Mesodermal cell (in vitro differentiated cells): Measurements from ENCODE around the gene ANO6.

Experiments used
- H3K27ac ChIP-seq: 2 replicates; pipeline ENCODE4 v1.7.0; 2013; ENCODE audit warnings: mild to moderate bottlenecking, low read depth, low read length, moderate library complexity; ENCODE audit not compliant: severe bottlenecking
- H3K36me3 ChIP-seq: 2 replicates; pipeline ENCODE4 v1.7.1; 2013; ENCODE audit warnings: mild to moderate bottlenecking, low read length, moderate library complexity; ENCODE audit not compliant: control insufficient read depth, insufficient read depth
- H3K4me1 ChIP-seq: one replicate; pipeline ENCODE4 v1.7.1; 2013; ENCODE audit warnings: mild to moderate bottlenecking, low read length; ENCODE audit not compliant: insufficient read depth, control insufficient read depth, poor library complexity, severe bottlenecking
- H3K4me3 ChIP-seq: 2 replicates; pipeline ENCODE4 v1.7.0; 2013; ENCODE audit warnings: low read length, control low read depth, mild to moderate bottlenecking; ENCODE audit not compliant: insufficient read depth, poor library complexity, severe bottlenecking; ENCODE audit errors: extremely low read depth
- H3K9me3 ChIP-seq: 2 replicates; pipeline ENCODE4 v1.7.1; 2013; ENCODE audit warnings: mild to moderate bottlenecking, low read length, moderate library complexity; ENCODE audit not compliant: control insufficient read depth
- WGBS, 2 experiments: methylation state at CpG; one replicate each; pipeline ENCODE4 v1.1.5; 2013; ENCODE audit warnings: missing lambda C conversion rate in 2 of 2; ENCODE audit not compliant: insufficient coverage in 2 of 2; 5-methylcytosine and 5-hydroxymethylcytosine counted together

The ANO6 gene

GRCh38 chr12:45279931-45280830 lies 64.3 kb downstream of the ANO6 start:
- no peak overlapping the region for H3K27ac ChIP-seq
- no peak overlapping the region for H3K4me3 ChIP-seq
- 91 to 93% methylated on average over 3 to 4 of the region's 4 CpGs for WGBS, 2 experiments
- no peaks in the 10 kb centered on the region for H3K9me3 ChIP-seq
- H3K4me1 ChIP-seq, result peaks cover 46% of the 10 kb centered on the region
- H3K36me3 ChIP-seq, result peaks cover 26% of the 10 kb centered on the region

DNA sequence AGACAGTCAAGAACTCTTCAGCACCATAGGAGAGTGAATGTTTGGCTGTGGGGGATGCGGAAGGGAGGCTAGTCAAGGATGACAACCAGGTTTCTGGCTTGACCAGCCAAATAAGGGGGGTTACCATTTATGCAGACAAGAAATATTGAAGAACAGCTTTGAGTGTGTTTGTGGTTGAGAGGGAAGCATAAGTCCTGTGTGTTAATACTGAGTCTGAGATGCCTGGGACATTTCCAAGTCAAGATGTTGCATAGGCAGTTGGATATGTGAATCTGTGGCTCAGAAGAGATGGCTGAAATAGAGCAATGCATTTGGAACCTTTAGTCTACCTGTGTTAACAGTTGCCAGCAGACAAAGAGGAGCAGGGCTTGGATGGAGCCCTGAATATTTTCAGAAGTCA lies 66.1 kb downstream of the ANO6 start:
- WGBS, 2 experiments, result 100% methylated on average over 1 of the region's 1 CpG
- Histone ChIP-seq H3K9me3 (no peaks in the 10 kb centered on the region), H3K36me3 (peaks cover 24% of the 10 kb centered on the region), H3K27ac (no peak overlapping the region), H3K4me3 (no peak overlapping the region), H3K4me1 (peaks cover 34% of the 10 kb centered on the region)

DNA sequence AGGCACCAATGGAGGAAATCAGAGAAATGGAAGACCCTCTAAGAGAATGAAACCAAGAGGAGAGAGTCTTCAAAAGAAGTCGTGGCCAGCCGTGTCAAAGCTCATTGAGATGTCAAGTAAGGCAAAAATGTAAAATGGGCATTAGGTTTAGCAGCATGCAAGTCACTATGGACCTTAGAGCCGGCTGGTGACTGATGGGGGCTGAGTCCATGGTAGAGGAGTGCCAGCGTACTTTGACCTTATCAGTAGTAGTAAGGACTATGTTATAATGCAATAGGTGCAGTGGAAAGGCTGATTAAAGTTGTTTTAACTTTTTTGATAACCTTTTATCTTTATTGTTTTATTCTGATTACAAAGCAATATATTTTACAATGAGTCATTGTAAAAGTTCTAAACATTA lies 66.5 kb downstream of the ANO6 start:
- no peaks in the 10 kb centered on the region for H3K9me3 ChIP-seq
- peaks cover 24% of the 10 kb centered on the region for H3K36me3 ChIP-seq
- H3K4me1 ChIP-seq, result peaks cover 34% of the 10 kb centered on the region
- no peak overlapping the region for H3K27ac ChIP-seq
- no peak overlapping the region for H3K4me3 ChIP-seq
- WGBS, 2 experiments, result 96 to 97% methylated on average over 3 to 4 of the region's 4 CpGs

GRCh38 chr12:45284096-45284901 lies 68.4 kb downstream of the ANO6 start:
- no peak overlapping the region for H3K4me3 ChIP-seq
- no peaks in the 10 kb centered on the region for H3K9me3 ChIP-seq
- peaks cover 27% of the 10 kb centered on the region for H3K4me1 ChIP-seq
- H3K36me3 ChIP-seq, result peaks cover 24% of the 10 kb centered on the region
- H3K27ac ChIP-seq, result peak overlapping the region; percentile 96
- WGBS, 2 experiments, result 49 to 73% methylated on average over 4 of the region's 8 CpGs

DNA sequence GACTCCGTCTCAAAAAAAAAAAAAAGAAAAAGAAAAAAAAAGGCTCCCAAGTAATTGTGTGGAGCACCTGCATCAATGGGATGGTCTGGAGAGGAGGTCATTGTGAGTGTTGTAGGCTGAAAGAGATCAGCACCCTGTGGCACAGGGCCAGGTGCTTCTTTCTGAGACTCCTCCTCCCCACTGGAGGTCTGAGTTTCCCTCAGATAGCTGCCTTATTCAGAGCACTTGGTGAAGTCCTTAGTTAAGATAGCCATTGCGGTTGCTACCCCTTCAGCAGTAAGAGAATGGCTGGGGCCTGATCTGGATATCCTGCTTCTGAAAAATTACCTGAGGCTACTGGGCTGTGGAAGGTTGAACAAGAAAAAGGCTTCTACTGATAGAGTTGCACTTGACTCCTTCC lies 69.8 kb downstream of the ANO6 start:
- Histone ChIP-seq H3K27ac (no peak overlapping the region), H3K9me3 (no peaks in the 10 kb centered on the region), H3K4me1 (peaks cover 27% of the 10 kb centered on the region), H3K4me3 (no peak overlapping the region), H3K36me3 (peaks cover 24% of the 10 kb centered on the region)
- 88 to 100% methylated on average over 1 of the region's 2 CpGs for WGBS, 2 experiments

- no peak overlapping the region for H3K4me3 ChIP-seq
- H3K27ac ChIP-seq, result no peak overlapping the region
- no peaks in the 10 kb centered on the region for H3K9me3 ChIP-seq
- 92 to 100% methylated on average over 2 of the region's 2 CpGs for WGBS, 2 experiments
- peaks cover 27% of the 10 kb centered on the region for H3K4me1 ChIP-seq
- H3K36me3 ChIP-seq, result peaks cover 16% of the 10 kb centered on the region
Measured at GRCh38 chr12:45286621-45287020, 70.7 kb downstream of the ANO6 start.

DNA sequence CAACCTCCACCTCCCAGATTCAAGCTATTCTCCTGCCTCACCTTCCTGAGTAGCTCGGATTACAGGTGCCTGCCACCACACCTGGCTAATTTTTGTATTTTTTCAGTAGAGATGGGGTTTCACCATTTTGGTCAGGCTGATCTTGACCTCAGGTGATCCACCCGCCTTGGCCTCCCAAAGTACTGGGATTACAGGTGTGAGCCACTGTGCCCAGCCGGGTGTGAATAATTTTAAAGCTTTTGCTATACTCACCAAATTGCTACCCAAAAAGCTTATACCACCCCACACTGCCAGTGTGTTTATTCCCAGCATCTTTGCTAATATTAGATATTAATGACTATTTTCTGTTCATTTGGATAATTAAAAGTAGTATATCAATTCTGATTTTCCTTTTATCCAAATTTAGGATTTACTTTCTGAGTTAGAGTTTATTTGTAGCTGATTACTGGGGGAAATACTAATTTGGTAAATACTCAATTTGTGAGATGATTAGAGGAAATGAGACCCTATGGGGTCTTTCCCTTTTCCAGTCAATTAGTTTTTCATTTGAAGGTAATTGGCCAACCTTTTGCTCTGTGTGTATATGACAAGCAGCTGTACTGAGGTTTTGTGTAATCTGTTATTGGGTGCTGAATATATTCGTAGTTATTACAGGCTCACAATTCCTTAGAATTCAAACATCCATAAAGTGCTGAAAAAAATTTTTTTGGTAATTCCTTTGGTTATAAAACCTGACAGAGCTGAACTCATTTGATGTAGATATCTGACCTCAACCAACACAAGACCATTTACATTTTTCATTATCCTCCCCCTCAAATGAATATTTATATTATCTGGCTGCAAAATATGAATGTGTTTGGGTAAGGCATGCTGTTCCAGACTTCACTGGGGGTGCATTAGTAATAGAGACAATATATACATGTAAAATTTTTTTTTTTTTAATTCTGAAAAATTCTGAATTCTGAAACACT lies 73.6 kb downstream of the ANO6 start:
- no peak overlapping the region for H3K4me3 ChIP-seq
- H3K9me3 ChIP-seq, result no peaks in the 10 kb centered on the region
- H3K4me1 ChIP-seq, result peaks cover 9% of the 10 kb centered on the region
- H3K27ac ChIP-seq, result no peak overlapping the region
- peaks cover 11% of the 10 kb centered on the region for H3K36me3 ChIP-seq
- WGBS, 2 experiments, result 70 to 71% methylated on average over 1 of the region's 4 CpGs

GRCh38 chr12:45290216-45290605 lies 74.3 kb downstream of the ANO6 start:
- 100% methylated on average over 1 of the region's 2 CpGs for WGBS, 2 experiments
- Histone ChIP-seq H3K4me3 (no peak overlapping the region), H3K27ac (no peak overlapping the region), H3K9me3 (no peaks in the 10 kb centered on the region), H3K36me3 (peaks cover 11% of the 10 kb centered on the region), H3K4me1 (peaks cover 13% of the 10 kb centered on the region)

GRCh38 chr12:45291518-45291917 lies 75.6 kb downstream of the ANO6 start:
- H3K36me3 ChIP-seq, result peaks cover 11% of the 10 kb centered on the region
- no peaks in the 10 kb centered on the region for H3K9me3 ChIP-seq
- H3K4me1 ChIP-seq, result peaks cover 13% of the 10 kb centered on the region
- H3K4me3 ChIP-seq, result no peak overlapping the region
- no CpG with 5 or more reads among the region's 1 CpG for WGBS, 2 experiments
- H3K27ac ChIP-seq, result no peak overlapping the region

- Histone ChIP-seq H3K27ac (no peak overlapping the region), H3K4me3 (no peak overlapping the region)
- WGBS, 2 experiments, result 85 to 91% methylated on average over 2 to 4 of the region's 4 CpGs
Measured at GRCh38 chr12:45292486-45293195, 76.7 kb downstream of the ANO6 start.

More at GRCh38 chr12:45292486-45293195, 76.7 kb downstream of the ANO6 start:
- Histone ChIP-seq H3K4me1 (peaks cover 13% of the 10 kb centered on the region), H3K9me3 (no peaks in the 10 kb centered on the region), H3K36me3 (peaks cover 8% of the 10 kb centered on the region)
